Right atrium auricular region (tissue), 2 donors: Measurements from ENCODE around the gene PRKD1. TPM values are rescaled to one million over a fixed set of nuclear protein-coding genes. Genes with fewer than 3 reads are reported as not detected.

Experiments used
- DNase-seq: peaks from one replicate; pipeline ENCODE4 v3.0.0-alpha.2; 2019; ENCODE audit warnings: low spot score
- H3K27ac ChIP-seq, 2 donors: fragments of 200-600 bp; sonication (generic); 1 replicate in 1 of 2; 2 replicates in 1 of 2; pipeline ENCODE4 v1.5.1; 2016 to 2019
- H3K27me3 ChIP-seq, 2 donors: fragments of 200-600 bp; sonication (generic); one replicate each; pipeline versions ENCODE4 v1.5.1 to v1.6.0; 2017 to 2019
- H3K36me3 ChIP-seq: fragments of 200-600 bp; sonication (generic); one replicate; pipeline ENCODE4 v1.5.1; 2016
- H3K4me1 ChIP-seq, 2 donors: fragments of 200-600 bp; sonication (generic); one replicate each; pipeline versions ENCODE4 v1.5.1 to v1.6.0; 2017 to 2019
- H3K4me3 ChIP-seq, 2 donors: fragments of 200-600 bp; sonication (generic); 1 replicate in 1 of 2; 2 replicates in 1 of 2; pipeline ENCODE4 v1.5.1; 2017 to 2019; ENCODE audit warnings: mild to moderate bottlenecking in 1 of 2, moderate library complexity in 1 of 2
- H3K9me3 ChIP-seq, 2 donors: fragments of 200-600 bp; sonication (generic); one replicate each; pipeline ENCODE4 v1.5.1; 2019
- CTCF ChIP-seq, 2 donors: fragments of 200-600 bp; sonication (generic); IDR thresholded peaks; one replicate each; pipeline ENCODE4 v1.5.1; 2019; ENCODE audit warnings: antibody characterized with exemption in 2 of 2
- total RNA-seq, 2 donors: library from RNA; depleted of rRNA; stranded (reverse); fragments of >200 nt; gene quantifications; one replicate each; pipeline ENCODE4 v1.1.0, GENCODE V29; 2016

The PRKD1 gene
- total RNA-seq, 2 donors from 2014 or later: 4.3 to 7.5 TPM

- DNase-seq: no peak
- H3K27ac ChIP-seq: no peak overlapping the region
- H3K4me3 ChIP-seq: no peak overlapping the region
- H3K9me3 ChIP-seq: no peaks in the 10 kb centered on the region
- H3K36me3 ChIP-seq: no peaks in the 10 kb centered on the region
- H3K4me1 ChIP-seq: no peaks in the 10 kb centered on the region
- TF ChIP-seq CTCF (IDR thresholded peaks at IDR 0.05): no peak
- H3K27me3 ChIP-seq: no peaks in the 10 kb centered on the region
Observed at GRCh38 chr14:29754134-29754533, 173.5 kb downstream of the PRKD1 start.

GRCh38 chr14:29752221-29752923, 175.3 kb downstream of the PRKD1 start:
- DNase-seq: no peak
- Histone ChIP-seq H3K36me3 (no peaks in the 10 kb centered on the region), H3K4me1 (no peaks in the 10 kb centered on the region), H3K9me3 (no peaks in the 10 kb centered on the region), H3K27me3 (no peaks in the 10 kb centered on the region), H3K4me3 (no peak overlapping the region), H3K27ac (no peak overlapping the region)
- no peak for TF ChIP-seq CTCF (IDR thresholded peaks at IDR 0.05)

GRCh38 chr14:29749829-29750228, 177.8 kb downstream of the PRKD1 start:
- no peak for DNase-seq
- no peaks in the 10 kb centered on the region for H3K27me3 ChIP-seq
- no peak for TF ChIP-seq CTCF (IDR thresholded peaks at IDR 0.05)

DNA sequence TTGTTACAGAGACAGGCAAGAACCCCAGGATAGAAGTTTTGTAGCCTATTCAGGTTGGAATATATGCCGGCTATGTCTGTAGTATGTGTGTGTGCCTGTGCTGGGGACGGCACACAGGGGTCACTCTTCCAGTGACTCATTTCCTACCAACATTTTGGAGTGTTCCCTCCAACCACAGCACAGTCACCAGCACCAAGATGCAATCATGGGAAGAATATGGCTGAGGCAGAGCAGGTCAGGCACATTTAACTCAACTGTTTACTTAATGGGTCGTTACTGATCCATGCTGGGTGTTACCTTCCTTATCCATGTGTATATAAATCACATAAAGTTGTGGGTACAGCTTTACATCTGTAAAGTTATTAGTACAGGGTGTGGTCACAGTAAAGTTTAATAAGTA, 178.3 kb downstream of the PRKD1 start:
- no peak overlapping the region for H3K4me3 ChIP-seq
- H3K4me1 ChIP-seq: no peaks in the 10 kb centered on the region
- H3K36me3 ChIP-seq: no peaks in the 10 kb centered on the region
- H3K27me3 ChIP-seq: no peaks in the 10 kb centered on the region
- no peak for DNase-seq
- H3K27ac ChIP-seq: no peak overlapping the region
- no peaks in the 10 kb centered on the region for H3K9me3 ChIP-seq
- no peak for TF ChIP-seq CTCF (IDR thresholded peaks at IDR 0.05)

More at GRCh38 chr14:29749829-29750228, 177.8 kb downstream of the PRKD1 start:
- Histone ChIP-seq H3K4me1 (no peaks in the 10 kb centered on the region), H3K4me3 (no peak overlapping the region), H3K36me3 (no peaks in the 10 kb centered on the region), H3K27ac (no peak overlapping the region), H3K9me3 (no peaks in the 10 kb centered on the region)

DNA sequence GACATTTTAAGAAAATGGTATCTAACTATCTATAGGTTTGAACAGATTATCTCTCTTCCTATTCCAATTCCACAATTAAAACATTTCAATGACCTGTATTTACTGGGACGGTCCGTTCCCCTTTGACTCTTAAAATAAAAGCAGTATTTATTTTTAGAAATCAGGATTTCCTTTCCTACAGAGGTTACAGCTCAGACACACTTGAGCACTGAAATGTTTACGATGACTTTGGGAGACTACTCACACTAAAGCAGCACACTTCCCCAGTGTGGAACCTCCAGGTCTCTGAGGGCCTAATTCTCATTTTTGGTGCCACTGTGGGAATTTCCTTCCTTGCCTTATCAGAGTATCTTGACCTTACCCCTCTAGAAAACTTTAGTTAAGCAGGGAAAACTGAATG, 181.8 kb downstream of the PRKD1 start:
- Histone ChIP-seq H3K27me3 (no peaks in the 10 kb centered on the region), H3K27ac (no peak overlapping the region), H3K4me1 (peaks cover 0 to 21% of the 10 kb centered on the region in 2 donors), H3K9me3 (no peaks in the 10 kb centered on the region), H3K4me3 (no peak overlapping the region), H3K36me3 (no peaks in the 10 kb centered on the region)
- TF ChIP-seq CTCF (IDR thresholded peaks at IDR 0.05): no peak
- DNase-seq: no peak

- Histone ChIP-seq H3K27me3 (no peaks in the 10 kb centered on the region), H3K27ac (no peak overlapping the region), H3K4me3 (no peak overlapping the region), H3K36me3 (no peaks in the 10 kb centered on the region), H3K4me1 (peaks cover 0 to 21% of the 10 kb centered on the region in 2 donors), H3K9me3 (no peaks in the 10 kb centered on the region)
- DNase-seq: no peak
- no peak for TF ChIP-seq CTCF (IDR thresholded peaks at IDR 0.05)
Observed at GRCh38 chr14:29743531-29743930, 184.1 kb downstream of the PRKD1 start.
